Activated T-cell treated with anti-CD3 and anti-CD28 coated beads for 1 hour (primary cell): ENCODE results near the gene MAP4K3.
A peak's percentile ranks its signal among the peaks of the same experiment; 100 is the strongest.

Experiments used
- DNase-seq: peaks from one replicate; pipeline ENCODE4 v3.0.0-alpha.2; 2020; ENCODE audit warnings: low read depth

MAP4K3 gene

DNA sequence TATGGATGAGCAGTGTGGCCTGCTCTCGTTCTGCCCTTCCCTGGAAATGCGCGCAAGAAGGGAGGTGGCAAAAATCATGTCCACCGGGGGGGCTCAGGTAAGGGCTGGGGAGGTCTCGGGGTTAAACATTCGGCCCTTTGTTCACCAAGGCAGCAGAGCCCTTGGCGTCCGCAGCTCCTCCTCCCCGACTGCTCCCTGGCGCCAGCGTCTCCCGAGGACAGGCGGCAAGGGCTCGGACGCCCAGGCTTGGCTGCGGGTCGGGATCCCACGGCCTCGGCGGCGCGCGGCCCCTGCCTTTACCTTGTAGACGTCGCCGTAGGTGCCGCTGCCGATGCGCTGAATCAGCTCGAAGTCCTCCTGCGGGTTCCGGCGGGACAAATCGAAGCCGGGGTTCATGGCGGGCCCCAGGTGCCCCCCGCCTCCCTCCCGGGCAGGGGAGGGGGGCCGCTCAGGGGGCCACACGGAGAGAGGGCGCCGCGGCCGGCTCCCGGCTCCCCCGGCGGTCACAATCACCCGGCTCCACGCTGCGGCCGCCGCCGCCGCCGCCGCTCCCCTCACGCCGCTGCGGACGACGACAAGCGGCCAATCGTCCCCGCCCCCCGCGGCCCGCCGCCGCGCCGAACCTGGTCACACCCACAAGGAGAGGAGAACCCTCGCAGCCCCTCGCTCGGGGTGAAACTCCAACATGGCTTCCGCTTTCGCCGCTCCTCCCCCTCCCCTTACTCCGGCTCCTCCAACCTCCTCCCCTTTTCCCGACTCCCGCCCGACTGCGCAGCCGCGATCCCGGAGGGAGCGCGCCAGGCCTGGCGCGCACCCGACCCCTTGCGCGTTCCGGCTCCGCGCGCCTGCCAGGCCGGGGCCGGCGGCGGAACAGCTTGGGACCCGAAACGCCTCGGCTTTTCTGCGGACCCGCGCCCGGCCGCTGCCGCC lies at the start of gene MAP4K3:
TSS of gene MAP4K3 (minus strand) at position 694 of the 930 bp plus-strand sequence. CDS start at position 396, 298 bp downstream.
- DNase-seq: peak; percentile 57

- no peak for DNase-seq
These were observed 49.0 kb upstream of the MAP4K3 start for GRCh38 chr2:39486071-39486470.

GRCh38 chr2:39484620-39485495 lies 47.8 kb upstream of the MAP4K3 start:
- no peak for DNase-seq

- no peak for DNase-seq
These were observed 47.1 kb upstream of the MAP4K3 start for GRCh38 chr2:39484206-39484605.

- no peak for DNase-seq
These were observed 46.4 kb upstream of the MAP4K3 start for GRCh38 chr2:39483534-39483933.

DNA sequence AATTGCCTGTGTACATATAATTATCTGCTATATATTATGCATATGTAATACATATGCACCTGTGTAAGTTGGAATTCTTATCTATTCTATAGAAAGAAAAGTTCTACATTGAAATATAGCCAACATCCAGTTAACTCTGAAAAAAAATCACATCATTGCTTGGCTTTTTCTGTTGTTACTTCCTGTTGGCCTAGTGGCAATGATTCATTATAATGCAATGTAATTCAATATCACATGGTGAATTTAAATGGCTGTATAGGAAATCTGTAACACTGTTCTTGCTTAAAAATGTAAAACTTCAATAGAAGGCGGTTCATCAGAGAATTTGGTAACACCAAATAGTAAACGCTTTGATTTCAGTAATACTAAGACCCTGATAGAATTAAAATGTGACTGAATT lies 44.5 kb upstream of the MAP4K3 start:
- no peak for DNase-seq

DNA sequence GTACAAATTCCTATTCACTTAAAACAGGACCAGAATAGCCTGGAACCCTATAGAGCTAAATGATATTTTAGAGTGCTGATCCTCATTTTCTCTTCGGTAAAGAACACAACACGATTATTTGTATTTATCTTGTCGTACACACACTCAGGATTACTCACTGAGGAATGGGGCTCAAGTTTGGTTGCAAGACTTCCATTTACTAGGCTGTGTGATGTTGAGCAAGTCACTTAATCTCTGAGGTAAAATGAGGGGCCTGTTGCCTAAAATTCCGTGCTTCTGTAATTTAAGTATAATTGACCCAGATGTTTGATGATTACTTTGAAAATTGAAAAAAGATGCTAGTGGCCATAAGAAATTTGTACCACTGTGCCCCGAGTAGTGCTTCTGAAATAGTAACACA lies 42.6 kb upstream of the MAP4K3 start:
- DNase-seq: no peak

- DNase-seq: no peak
These were observed 42.1 kb upstream of the MAP4K3 start for GRCh38 chr2:39479053-39479670.

- DNase-seq: no peak
These were observed 39.4 kb upstream of the MAP4K3 start for GRCh38 chr2:39476524-39476923.

GRCh38 chr2:39475006-39475405 lies 37.9 kb upstream of the MAP4K3 start:
- DNase-seq: no peak

- DNase-seq: no peak
These were observed 33.5 kb upstream of the MAP4K3 start for GRCh38 chr2:39470580-39470979.

DNA sequence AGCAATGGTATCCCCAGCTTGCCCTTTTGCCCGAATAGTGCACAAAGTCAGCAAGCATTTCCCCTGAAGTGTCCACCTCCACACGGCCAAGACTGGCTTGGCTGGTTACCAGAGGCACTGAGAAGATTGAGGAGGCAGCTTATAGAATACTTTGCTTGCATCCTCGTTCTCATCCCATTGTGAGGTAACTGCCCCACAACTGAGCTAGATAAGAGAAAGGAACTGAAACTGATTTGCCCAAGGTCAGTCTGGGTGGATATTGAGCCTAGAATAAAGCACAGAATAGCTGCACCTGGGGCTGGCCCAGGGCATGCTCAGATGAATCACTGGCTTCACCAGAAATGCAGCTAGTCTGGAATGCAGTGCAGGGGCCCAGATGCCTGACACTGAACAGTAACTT lies 32.7 kb upstream of the MAP4K3 start:
- no peak for DNase-seq

- no peak for DNase-seq
These were observed 31.7 kb upstream of the MAP4K3 start for GRCh38 chr2:39468579-39469451.

GRCh38 chr2:39466311-39466710 lies 29.2 kb upstream of the MAP4K3 start:
- no peak for DNase-seq

DNA sequence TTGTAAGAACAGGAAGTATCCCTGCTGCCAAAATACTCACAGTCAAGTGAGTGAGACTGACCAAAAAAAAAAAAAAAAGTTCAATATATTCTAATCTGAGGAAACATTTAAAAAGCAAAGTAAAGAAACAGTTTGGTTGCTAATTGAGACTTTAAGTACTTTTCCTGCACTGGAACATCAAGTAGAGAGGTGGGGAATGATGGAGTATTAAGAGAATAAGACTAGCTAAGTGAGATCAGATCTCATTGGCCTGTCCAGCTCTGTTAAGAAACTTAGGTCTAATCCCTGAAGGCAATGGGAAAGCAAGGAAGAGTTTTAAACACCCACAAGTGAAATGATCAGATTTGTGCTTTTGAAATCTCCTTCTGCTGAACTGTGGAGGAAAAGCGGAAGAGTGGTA lies 27.8 kb upstream of the MAP4K3 start:
- DNase-seq: no peak

DNA sequence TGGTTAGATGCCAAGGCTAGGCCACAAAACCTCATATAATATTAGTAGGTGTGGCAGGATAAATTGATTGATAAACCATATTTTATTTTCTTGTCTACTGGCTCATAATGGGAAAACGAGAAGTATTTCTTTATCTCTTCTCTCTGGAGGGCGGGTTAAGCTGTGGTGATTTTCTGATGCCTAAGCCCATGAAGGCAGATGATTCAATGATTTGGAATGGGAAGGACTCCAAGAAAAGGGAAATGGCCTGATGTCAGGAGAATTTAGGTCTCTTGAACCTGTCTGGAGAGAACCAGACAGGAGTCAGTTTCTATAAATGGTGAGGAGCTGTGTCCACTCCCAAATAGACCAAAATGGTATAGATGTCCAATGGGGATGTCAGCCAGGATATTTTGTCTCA lies 18.7 kb upstream of the MAP4K3 start:
- DNase-seq: no peak

DNA sequence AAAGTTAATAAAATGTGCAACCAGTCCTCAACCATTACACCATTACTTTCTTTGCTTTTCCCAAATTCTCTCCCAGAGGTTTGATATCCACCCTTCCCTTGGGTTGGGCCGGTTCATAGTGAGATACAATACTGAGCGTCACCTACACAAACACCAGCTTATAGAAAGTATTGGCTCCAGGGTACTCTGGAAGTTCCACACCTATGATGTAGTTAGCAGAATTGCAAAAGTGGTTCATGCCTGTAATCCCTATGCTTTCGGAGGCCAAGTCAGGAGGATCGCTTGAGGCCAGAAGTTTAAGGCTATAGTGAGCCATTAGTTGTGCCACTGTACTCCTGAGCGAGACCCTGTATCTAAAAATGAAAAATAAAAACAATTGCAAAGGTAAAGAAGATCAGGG lies 15.3 kb upstream of the MAP4K3 start:
- DNase-seq: no peak

DNA sequence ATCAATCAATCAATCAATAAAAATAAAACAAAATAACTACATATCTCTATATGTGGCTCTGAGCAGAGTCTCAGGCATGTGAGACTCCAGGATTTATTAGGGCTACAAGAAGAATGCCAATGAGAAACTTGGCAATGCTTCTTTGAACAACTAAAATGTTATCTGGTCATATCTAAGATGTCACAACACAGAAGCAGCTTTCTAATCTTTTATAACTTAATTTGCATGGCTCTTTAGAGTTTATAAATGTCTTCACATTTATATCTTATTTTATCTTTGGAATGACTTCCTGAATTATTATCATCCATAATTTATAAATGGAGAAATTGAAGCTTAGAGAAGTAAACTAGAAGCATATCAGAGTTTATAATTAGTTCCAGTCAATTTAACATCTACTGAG lies 14.9 kb upstream of the MAP4K3 start:
- DNase-seq: no peak

DNA sequence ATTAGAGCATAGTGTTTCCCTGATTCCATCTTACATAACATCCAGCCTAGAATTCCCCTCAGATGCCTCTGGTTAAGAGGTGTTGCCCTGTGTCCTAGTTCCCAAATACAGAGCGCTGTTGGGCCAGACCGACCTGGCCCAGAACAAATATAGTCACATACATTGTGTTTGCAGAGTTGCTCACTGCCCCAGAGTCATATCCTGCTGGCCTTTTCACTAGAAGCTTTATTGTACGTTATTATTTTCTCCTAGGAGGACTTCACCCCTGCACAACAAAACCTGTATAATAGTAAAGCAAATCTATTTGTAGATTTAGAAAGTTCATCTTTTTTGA lies 11.1 kb upstream of the MAP4K3 start:
- no peak for DNase-seq

DNA sequence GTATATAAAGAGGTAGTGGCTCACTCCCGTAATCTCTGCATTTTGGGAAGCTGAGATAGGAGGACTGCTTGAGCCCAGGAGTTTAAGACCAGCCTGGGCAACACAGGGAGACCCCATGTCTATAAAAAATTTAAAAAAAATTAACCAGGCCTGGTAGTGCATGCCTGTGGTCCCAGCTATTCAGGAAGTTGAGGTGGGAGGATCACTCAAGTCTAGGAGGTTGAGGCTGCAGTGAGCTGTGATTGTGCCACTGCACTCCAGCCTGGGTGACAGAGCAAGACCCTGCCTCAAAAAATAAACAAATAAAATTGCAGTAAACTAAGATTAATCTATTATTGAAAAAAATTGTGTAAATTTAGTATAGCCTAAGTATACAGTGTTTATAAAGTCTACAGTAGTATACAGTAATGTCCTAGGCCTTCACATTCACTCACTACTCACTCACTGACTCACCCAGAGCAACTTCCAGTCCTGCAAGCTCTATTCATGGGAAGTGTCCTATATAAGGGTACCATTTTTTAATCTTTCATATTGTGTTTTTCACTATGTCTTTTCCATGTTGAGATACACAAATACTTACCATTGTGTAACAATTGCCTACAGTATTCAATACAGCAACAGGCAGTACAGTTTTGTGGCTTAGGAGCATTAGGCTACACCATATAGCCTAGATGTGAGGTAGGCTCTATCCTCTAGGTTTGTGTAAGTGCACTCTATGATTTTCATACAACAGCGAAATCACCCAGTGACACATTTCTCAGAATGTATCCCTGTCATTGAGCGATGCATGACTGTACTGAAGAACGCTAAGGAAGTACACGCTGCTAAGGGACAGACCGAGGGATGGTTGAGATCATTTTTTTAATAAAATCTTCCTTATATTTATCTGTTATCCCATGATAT lies 10.4 kb upstream of the MAP4K3 start:
- no peak for DNase-seq

DNA sequence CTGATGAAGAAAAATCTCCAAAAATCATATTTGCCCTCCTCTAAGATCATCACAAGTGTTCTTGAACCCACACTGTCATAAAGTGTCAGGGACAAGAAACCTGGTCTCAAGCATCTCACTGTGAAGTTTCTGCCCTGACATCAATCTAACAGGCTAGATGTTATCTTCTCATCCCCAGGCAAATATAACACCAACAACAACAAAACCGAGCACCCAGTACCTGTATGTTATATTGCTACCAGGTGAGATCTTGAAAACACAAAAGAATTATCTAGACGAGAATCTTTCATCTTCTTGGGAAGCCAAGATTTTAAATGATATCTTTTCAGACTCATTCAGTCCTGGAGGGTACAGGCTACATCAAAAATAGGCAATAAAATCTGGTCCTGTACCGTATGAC lies 8.8 kb upstream of the MAP4K3 start:
- no peak for DNase-seq
